ENCODE measurements around the gene PNPLA5. TPM values are rescaled to one million over a fixed set of nuclear protein-coding genes. Genes with fewer than 3 reads are reported as not detected.

PNPLA5 gene
- total and polyA plus RNA-seq, 2 donors, result not detected

DNA sequence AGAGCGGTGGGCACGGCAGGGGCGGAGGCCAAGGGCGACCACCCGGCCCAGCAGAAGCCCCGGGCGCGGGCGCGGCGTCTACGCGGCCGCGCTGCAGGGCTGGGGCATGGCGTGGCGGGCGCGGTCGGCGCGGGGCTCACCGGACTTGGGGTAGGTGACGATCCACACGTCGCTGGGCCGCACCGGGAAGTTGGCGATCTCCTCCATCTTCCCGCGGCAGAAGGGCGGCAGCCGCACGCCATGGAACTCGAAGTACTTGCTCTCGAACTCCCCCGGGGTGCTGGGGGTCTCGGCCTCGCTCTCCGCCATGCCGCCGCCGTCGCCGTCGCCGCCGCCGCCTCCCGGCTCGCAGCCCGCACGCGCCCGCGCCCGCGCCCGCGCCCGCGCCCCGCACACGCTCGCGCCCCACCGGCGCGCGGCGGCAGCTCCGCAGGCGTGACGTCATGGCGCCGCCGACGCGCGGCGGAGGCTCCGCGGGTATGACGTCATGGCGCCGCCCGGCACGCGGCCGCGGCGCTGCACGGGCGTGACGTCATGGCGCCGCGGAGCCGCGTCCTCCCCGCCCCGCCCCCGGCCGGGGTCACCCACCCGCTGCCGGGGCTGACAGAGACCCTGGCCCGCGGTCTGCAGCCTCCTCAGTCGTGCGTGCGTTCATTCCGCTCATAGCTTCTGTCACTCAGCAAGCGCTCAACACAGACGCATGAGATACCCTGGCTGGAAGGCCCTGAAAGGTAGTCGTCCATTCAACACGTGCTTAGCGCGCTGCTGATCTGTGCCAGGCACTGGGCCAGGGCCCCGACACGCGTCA is 29.5 kb downstream of the PNPLA5 start, which contains the start of gene SULT4A1:
Gene SULT4A1 (minus strand): TSS at position 440 of the 808 bp plus-strand sequence. CDS start 131 bp downstream, at position 309.
- Histone ChIP-seq H3K27ac (ENCODE audit: low read depth) (no peak within 1 kb of the TSS), H3K4me3 (ENCODE audit: low read depth, low read length) (peak within 1 kb of the TSS; percentile 45), H3K4me1 (ENCODE audit: insufficient read depth) (no peaks in the 10 kb centered on the region), H3K36me3 (ENCODE audit: insufficient read depth) (no peaks in the 10 kb centered on the region)
- DNase-seq (ENCODE audit: extremely low spot score), result no peak
- WGBS, result 2% methylated on average over 121 of the region's 121 CpGs

DNA sequence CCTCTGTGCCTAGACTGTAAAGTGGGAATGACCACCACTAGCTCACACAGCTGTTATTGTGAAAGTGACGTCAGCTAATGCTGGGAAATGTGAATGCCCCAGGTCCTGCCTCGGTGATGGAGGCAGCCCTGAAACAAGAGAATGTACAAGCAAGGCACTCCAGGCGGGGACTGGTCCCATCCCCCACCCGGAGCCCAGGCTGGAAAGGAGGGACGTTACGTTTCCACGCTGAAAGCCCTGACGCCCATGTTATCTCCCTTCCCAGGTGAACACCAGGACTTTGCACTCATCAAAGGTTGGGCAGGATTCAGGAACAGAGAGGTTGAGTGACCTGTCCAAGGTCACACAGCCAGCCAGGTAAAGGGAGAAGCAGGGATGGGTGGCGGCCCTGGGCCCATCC is 30.3 kb downstream of the PNPLA5 start:
- H3K36me3 ChIP-seq (ENCODE audit: insufficient read depth), result no peaks in the 10 kb centered on the region
- DNase-seq (ENCODE audit: extremely low spot score), result no peak
- no peaks in the 10 kb centered on the region for H3K4me1 ChIP-seq (ENCODE audit: insufficient read depth)
- no peak overlapping the region for H3K27ac ChIP-seq (ENCODE audit: low read depth)
- 34% methylated on average over 9 of the region's 9 CpGs for WGBS
- no peak overlapping the region for H3K4me3 ChIP-seq (ENCODE audit: low read depth, low read length)

DNA sequence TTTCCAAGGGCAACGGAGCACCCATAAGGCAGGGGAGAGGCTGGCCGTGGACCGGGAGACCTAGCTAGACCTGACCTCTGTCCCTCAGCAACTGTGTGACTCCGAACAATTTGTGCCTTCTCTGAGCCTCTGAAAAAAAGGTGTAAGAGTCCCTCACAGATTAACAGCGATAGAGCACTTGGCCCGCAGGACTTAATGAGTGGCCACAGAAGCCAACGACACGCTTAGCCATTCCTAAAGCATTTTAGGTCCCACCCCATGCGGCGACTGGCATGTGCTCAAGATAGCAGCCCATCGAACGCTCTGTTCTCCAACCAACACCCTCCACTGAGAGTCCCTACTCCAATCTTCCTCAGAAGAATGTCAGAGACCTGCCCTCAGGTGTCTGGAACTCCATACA is 31.0 kb downstream of the PNPLA5 start:
- no peak overlapping the region for H3K27ac ChIP-seq (ENCODE audit: low read depth)

DNA sequence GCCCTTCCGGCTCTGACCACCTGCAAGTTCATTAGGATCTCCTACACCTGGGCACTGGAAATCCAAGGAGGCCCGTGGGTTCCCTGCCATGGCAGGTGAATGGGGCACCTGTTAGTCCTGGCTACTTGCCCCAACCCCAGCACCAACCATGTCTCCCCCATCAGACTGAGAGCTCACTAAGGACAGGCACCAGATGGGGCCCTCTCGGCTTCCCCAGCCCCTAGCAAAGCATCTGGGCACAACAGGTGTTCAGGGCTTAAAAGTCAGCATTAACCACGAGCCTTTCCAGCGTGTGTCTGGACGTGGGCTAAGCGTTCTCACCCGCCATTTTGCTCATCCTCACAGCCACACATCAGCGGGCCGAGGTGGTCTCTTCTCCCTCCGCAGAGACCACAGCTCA is 31.7 kb downstream of the PNPLA5 start:
- 85% methylated on average over 11 of the region's 11 CpGs for WGBS
- no peak overlapping the region for H3K4me3 ChIP-seq (ENCODE audit: low read depth, low read length)
- no peaks in the 10 kb centered on the region for H3K36me3 ChIP-seq (ENCODE audit: insufficient read depth)
- H3K27ac ChIP-seq (ENCODE audit: low read depth), result no peak overlapping the region
- no peak for DNase-seq (ENCODE audit: extremely low spot score)
- H3K4me1 ChIP-seq (ENCODE audit: insufficient read depth), result no peaks in the 10 kb centered on the region

More for the DNA sequence above, 31.0 kb downstream of the PNPLA5 start:
- Histone ChIP-seq H3K4me1 (ENCODE audit: insufficient read depth) (no peaks in the 10 kb centered on the region), H3K36me3 (ENCODE audit: insufficient read depth) (no peaks in the 10 kb centered on the region), H3K4me3 (ENCODE audit: low read depth, low read length) (no peak overlapping the region)
- 80% methylated on average over 12 of the region's 12 CpGs for WGBS
- DNase-seq (ENCODE audit: extremely low spot score), result no peak

DNA sequence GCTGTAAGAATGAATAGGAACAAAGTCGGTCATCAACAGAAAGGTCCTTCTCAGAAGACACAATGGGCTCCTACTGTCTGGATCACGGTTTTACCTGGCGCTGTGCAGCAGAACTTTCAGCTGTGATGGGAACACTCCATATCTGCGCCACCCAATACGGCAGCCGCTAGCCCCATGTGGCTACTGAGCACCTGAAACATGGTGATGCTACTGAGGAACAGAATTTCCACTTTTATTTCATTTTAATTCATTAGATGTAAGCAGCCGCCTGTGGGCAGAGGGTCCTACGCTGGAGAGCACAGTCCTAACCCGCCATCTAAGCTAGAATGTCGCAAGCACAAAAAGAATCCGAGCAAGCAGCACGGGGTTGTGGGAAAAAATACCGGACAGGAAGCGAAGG is 32.2 kb downstream of the PNPLA5 start:
- Histone ChIP-seq H3K4me1 (ENCODE audit: insufficient read depth) (no peaks in the 10 kb centered on the region), H3K4me3 (ENCODE audit: low read depth, low read length) (no peak overlapping the region), H3K36me3 (ENCODE audit: insufficient read depth) (no peaks in the 10 kb centered on the region), H3K27ac (ENCODE audit: low read depth) (no peak overlapping the region)
- WGBS, result 86% methylated on average over 14 of the region's 14 CpGs
- no peak for DNase-seq (ENCODE audit: extremely low spot score)

DNA sequence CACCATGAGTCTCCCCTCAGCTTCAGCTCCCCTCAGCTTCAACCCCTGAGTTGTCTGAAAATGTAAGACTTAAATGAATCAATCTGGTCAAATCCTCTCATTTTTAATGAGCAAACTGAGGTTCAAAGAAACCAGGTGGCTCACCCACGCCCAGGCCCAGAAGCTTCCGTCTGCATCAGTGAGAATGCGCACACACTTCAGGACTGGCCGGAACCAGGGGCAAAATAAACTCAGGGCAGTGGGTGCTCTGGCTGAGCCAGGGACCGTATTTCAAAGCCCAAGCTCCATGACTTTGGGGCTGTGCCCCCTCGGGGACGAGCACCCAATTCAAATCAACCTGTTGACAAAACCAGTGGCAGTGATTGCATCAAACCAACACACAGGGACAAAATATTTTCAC is 32.6 kb downstream of the PNPLA5 start:
- WGBS, result 85% methylated on average over 7 of the region's 7 CpGs
- H3K4me1 ChIP-seq (ENCODE audit: insufficient read depth), result no peaks in the 10 kb centered on the region
- no peaks in the 10 kb centered on the region for H3K36me3 ChIP-seq (ENCODE audit: insufficient read depth)
- no peak for DNase-seq (ENCODE audit: extremely low spot score)
- H3K4me3 ChIP-seq (ENCODE audit: low read depth, low read length), result no peak overlapping the region
- H3K27ac ChIP-seq (ENCODE audit: low read depth), result no peak overlapping the region

DNA sequence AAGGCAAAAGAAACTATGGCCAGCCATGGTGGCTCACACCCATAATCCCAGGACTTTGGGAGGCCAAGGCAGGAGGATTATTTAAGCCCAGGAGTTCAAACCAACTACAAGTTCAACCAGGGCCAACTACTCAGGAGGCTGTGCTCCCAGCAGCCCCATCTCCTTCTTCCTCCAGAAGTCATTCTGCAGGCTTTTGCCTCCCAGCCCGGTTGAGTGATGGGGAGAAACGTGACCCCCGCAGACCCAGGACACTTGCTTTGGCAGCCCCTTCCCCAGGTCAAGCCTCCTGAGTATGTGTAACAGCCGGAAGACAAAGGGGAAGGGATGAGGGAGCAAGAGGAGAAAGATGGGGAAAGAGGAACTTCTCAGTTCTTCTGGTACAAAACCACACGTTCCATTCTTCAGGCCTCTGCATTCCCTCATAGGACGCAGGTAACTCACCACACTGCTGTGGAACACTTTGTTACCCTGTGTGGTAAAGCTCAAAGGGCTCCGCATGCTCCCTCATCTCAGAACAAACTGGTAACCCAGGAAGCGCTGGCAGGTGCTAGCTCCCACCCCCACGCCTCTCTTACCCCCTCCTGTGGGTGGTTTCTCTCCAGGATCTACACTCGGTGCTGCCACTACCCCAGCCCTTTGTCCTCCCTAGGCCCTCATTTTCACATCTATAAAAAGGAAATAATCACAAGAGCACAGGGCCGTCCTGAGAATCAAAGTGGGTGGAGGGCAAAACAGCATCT is 33.5 kb downstream of the PNPLA5 start:
- H3K36me3 ChIP-seq (ENCODE audit: insufficient read depth), result no peaks in the 10 kb centered on the region
- 67% methylated on average over 11 of the region's 11 CpGs for WGBS
- DNase-seq (ENCODE audit: extremely low spot score), result no peak
- no peaks in the 10 kb centered on the region for H3K4me1 ChIP-seq (ENCODE audit: insufficient read depth)
- no peak overlapping the region for H3K4me3 ChIP-seq (ENCODE audit: low read depth, low read length)
- H3K27ac ChIP-seq (ENCODE audit: low read depth), result no peak overlapping the region

DNA sequence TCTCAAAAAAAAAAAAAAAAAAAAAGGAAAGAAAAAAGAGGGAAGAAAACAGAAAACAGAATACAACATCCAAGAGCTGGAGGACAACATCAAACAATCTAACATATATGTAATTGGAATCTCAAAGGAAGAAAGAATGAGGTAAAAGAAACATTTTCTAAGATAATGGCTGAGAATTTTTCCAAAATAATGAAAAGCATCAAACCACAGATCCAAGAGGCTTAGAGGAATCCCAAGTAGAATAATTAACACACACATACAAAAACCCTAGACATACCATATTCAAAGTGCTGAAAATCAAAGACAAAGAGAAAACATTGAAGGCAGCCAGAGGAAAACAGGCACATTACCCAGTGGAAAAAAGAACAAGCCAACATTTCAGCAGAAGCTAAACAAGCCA is 34.4 kb downstream of the PNPLA5 start:
- Histone ChIP-seq H3K36me3 (ENCODE audit: insufficient read depth) (no peaks in the 10 kb centered on the region), H3K4me3 (ENCODE audit: low read depth, low read length) (no peak overlapping the region), H3K27ac (ENCODE audit: low read depth) (no peak overlapping the region), H3K4me1 (ENCODE audit: insufficient read depth) (no peaks in the 10 kb centered on the region)
- no peak for DNase-seq (ENCODE audit: extremely low spot score)

DNA sequence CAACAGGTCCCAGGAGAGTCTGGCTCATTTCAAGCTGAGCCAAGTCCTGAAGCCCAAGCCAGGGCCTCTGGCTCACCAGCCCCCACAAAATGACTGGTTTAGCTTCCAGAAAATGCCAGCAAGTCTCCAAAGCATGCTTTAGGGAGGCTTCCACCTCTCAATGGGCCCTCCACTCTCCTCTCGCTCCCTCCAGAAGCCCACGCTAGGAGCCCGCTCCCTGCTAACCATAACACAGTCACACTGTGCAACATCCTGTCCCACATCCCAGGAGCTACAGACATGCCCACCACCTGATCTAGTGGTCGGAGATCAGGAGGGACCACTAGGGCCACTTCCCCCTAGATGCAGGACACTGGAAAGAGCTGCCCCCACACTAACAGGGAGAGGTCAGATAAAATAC is 36.4 kb downstream of the PNPLA5 start:
- Histone ChIP-seq H3K36me3 (ENCODE audit: insufficient read depth) (no peaks in the 10 kb centered on the region), H3K4me1 (ENCODE audit: insufficient read depth) (no peaks in the 10 kb centered on the region), H3K27ac (ENCODE audit: low read depth) (no peak overlapping the region), H3K4me3 (ENCODE audit: low read depth, low read length) (no peak overlapping the region)
- WGBS, result 76% methylated on average over 4 of the region's 4 CpGs
- no peak for DNase-seq (ENCODE audit: extremely low spot score)

DNA sequence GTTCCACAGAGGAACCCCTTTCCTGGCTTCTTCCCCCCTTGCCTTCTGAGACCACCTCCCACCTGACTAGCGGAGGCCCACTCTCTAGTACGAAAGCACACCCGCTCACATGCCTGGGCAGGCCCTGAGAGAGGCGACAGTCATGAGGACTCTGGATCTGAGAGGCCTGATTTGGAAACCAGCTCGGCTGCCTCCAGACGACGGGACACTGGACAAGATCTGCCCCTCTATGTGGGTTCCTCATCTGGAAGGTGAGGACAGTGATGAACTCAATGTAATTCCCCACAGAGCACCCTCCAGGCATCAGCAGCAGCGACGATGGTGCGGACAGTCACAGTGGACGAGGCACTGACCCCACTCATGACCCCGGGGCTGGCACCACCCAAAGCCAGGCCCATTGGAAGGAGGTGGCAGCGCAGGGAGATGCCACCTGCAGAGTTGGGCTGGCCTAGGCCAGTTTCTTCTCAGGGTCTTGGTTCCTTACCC is 37.0 kb downstream of the PNPLA5 start:
- Histone ChIP-seq H3K36me3 (ENCODE audit: insufficient read depth) (no peaks in the 10 kb centered on the region), H3K4me3 (ENCODE audit: low read depth, low read length) (no peak overlapping the region), H3K4me1 (ENCODE audit: insufficient read depth) (no peaks in the 10 kb centered on the region), H3K27ac (ENCODE audit: low read depth) (no peak overlapping the region)
- WGBS, result 93% methylated on average over 13 of the region's 13 CpGs
- DNase-seq (ENCODE audit: extremely low spot score), result no peak

DNA sequence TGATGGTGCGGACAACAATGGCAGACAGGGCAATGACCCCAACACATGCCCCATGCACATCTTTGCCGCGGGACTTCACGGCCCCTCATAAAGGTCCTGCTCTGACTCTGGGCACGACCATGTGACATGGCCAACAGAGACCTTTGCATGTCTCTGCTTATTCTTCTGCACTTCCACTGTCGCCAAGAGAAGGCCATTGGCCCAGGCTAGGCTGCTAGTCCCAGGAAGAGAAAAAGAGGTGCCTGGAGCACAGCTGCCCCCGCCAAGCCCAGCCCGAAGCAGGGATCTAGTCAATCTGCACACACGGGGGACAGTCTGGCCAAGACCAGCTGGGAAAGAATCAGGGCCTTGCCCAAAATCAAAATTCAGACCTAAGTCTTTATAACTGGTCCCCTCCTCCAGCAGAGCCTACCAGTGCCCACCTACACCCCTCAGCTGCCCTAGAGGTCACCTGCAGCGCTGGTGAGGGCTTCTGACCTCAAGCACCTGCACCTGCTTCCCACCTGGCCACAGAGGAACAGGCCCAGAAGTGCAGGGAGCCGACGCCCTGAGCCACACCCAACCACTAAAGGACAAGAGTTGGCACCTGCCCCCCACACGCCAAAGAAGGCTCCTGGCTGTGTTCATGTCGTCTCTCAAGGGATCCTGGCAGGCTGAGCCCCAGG is 37.6 kb downstream of the PNPLA5 start:
- DNase-seq (ENCODE audit: extremely low spot score), result no peak
- 88% methylated on average over 14 of the region's 14 CpGs for WGBS
- Histone ChIP-seq H3K4me3 (ENCODE audit: low read depth, low read length) (no peak overlapping the region), H3K36me3 (ENCODE audit: insufficient read depth) (no peaks in the 10 kb centered on the region), H3K27ac (ENCODE audit: low read depth) (no peak overlapping the region), H3K4me1 (ENCODE audit: insufficient read depth) (no peaks in the 10 kb centered on the region)

DNA sequence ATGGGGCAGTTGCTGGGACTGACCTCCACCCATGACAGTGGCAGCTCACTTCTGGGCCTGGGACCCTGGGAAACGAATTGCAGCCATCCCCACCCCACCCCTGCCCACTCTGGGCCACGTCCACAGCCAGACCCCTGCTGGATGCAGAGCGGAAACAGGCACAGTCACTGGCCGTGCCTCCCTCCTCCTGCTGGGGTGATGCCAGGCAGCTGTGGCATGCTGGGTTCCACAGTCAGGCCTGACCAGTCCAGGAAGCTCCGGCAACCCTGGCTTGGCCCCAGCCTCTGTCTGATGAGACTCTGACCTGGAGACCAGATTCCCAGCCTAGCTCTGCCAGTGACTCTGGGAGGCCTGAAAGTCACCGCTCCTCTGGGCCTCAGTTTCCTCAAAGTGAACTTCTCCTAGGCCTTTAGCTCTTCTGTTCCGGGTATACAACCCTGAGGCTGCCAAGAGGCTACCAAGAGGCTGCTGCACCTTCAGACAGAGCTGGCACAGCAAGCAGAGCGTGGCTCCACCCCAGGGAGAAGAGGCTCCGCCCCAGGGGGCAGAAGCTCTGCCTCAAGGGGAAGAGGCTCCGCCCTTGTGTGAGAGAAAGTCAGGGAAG is 38.4 kb downstream of the PNPLA5 start:
- Histone ChIP-seq H3K27ac (ENCODE audit: low read depth) (no peak overlapping the region), H3K4me3 (ENCODE audit: low read depth, low read length) (no peak overlapping the region), H3K4me1 (ENCODE audit: insufficient read depth) (no peaks in the 10 kb centered on the region), H3K36me3 (ENCODE audit: insufficient read depth) (no peaks in the 10 kb centered on the region)
- WGBS, result 73% methylated on average over 10 of the region's 10 CpGs
- DNase-seq (ENCODE audit: extremely low spot score), result no peak

DNA sequence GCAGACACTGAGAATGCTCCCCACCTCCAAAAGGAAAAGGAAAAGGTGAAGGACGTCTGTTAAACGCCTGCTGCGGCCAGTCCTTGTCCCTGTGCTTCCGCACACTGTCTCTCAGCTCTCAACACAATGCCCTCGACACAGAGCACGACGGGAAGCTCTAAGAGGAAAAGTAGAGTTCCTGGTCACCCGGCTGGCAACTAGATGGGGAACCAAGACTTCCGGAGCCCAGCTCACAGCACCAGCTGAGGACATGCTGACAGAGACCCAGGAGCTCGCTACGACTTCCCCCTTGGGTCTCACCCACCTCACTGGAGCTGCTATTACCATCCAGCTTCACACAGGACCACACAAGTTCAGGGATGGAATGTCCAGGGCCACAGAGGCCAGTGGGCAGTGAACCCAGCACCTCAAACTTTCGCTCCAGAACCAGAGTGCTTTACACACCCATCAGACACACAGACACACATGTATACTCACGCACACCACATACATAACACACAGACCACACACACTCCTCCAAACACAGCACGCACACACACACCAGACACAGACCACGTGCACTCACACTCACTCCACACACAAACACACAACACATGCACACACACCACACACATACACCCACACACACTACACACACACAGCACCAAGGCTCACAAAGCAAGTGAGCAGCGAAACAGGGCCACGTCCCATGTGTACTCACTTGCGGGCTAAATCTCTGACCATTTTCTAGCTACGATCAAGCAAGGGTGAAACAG is 39.1 kb downstream of the PNPLA5 start:
- no peak for DNase-seq (ENCODE audit: extremely low spot score)
- WGBS, result 76% methylated on average over 19 of the region's 19 CpGs
- no peaks in the 10 kb centered on the region for H3K4me1 ChIP-seq (ENCODE audit: insufficient read depth)
- H3K4me3 ChIP-seq (ENCODE audit: low read depth, low read length), result no peak overlapping the region
- no peak overlapping the region for H3K27ac ChIP-seq (ENCODE audit: low read depth)
- no peaks in the 10 kb centered on the region for H3K36me3 ChIP-seq (ENCODE audit: insufficient read depth)
